HG02623 (cell line): ENCODE results near the gene IGF2BP1.
"Not testable (repeated sequence)": the region's sequence is repeated elsewhere in the genome, so short reads cannot be mapped to it uniquely, and the experiment has no call there.

Experiments
- ATAC-seq: cut with Tn5 transposase; IDR thresholded peaks from one replicate; pipeline ENCODE4 v1.9.1; 2021; ENCODE audit warnings: moderate library complexity; ENCODE audit not compliant: unreplicated experiment

Gene IGF2BP1

DNA sequence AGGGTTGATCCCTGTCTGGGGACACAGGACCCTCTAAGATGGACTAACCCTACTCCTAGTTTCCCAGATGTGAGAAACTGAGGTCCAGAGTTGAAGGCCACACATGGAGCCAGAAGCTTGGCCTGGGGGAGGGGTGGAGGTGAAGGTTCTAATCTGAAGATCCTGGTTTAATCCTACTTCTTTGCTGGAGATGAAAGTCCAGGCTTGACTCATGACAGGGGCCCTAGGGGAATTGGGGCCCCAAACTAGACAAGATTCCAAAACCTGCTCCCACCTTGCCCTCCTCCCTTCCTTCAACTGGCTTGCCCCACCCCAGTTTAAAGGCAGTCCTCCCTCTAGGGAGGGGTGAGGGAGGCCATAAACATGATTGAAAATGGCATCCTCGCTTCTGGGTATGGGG is 21.6 kb downstream of the IGF2BP1 start:
- ATAC-seq = no peak

- no peak for ATAC-seq
Measured at GRCh38 chr17:49020609-49021008, 23.4 kb downstream of the IGF2BP1 start.

GRCh38 chr17:49021095-49021767 is 24.0 kb downstream of the IGF2BP1 start:
- no peak for ATAC-seq

DNA sequence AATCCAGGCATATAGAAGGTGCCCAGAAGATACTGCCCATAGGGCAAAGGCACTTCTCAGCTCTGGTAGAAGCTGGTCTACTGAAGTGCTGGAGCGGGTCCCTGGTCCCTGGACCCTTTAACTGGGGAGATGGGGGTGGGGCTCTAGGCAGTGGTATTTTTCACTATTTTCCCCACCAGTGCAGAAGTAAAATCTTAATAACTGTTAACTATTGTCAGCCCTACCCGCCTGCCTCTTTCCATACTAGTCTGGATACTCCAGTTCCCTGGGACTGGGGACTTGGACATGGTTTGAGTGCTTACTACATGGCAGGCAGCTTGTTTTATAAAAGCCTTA is 24.6 kb downstream of the IGF2BP1 start:
- ATAC-seq = no peak

DNA sequence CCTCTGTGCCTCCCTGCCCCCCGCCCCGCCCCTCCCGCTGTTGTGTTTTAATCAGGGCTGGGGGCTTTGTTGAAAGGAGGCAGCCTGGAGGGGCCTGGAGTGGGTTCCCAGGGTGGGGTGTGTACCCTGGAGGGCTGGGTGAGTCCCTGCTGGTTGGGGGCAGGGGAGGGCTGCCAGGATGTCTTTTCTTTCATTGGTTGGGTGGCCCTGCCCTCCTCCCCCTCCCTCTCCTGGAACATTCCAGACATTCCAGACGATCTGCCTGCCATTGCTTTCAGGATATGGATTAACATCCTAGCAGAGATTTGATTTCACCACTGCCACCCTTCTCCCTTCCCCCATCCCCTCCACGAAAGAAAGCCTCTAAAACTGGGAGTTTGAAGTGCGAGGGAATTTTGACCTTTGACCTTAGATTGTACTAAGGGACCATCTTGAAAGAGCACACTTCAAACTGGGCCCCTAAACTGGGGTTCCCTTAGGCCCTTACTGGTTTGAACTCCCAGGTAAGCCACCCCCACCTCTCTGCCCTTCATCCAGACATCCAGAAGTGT is 25.3 kb downstream of the IGF2BP1 start:
- ATAC-seq = no peak

DNA sequence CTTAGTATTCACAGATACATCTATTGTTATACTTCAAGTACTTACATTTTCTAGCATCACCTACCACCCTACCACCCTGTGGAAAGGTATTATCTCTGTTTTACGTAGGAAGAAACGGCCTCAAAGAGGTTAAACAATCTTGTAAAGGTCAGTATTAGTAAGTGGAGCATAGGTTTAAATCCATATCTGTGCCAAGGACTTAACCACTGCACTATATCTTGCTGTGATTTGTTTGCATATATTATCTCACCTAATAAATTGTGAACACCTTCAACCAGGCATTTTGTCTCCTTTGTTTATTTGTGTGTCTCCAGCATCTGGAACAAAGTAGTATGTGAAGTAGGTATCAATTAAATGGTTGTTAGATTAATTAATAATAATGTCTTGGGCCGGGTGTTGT is 27.3 kb downstream of the IGF2BP1 start:
- ATAC-seq = no peak

DNA sequence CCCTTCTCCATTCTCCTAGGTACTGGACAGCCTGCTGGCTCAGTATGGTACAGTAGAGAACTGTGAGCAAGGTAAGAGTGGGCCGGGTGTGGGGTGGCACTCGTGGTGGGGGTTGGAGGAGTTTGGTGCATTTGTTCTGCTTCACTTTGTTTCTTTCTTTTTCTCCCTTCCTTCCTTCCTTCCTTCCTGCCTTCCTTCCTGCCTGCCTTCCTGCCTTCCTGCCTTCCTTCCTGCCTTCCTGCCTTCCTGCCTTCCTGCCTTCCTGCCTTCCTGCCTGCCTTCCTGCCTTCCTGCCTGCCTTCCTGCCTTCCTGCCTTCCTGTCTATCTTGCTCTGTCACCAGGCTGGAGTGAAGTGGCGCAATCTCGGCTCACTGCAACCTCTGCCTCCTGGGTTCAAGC is 29.3 kb downstream of the IGF2BP1 start:
- not testable (repeated sequence) for ATAC-seq

- ATAC-seq = no peak
Measured at GRCh38 chr17:49028271-49028670, 31.1 kb downstream of the IGF2BP1 start.

- ATAC-seq = no peak
Measured at GRCh38 chr17:49029801-49030200, 32.6 kb downstream of the IGF2BP1 start.

GRCh38 chr17:49031965-49032928 is 35.1 kb downstream of the IGF2BP1 start:
- no peak for ATAC-seq

DNA sequence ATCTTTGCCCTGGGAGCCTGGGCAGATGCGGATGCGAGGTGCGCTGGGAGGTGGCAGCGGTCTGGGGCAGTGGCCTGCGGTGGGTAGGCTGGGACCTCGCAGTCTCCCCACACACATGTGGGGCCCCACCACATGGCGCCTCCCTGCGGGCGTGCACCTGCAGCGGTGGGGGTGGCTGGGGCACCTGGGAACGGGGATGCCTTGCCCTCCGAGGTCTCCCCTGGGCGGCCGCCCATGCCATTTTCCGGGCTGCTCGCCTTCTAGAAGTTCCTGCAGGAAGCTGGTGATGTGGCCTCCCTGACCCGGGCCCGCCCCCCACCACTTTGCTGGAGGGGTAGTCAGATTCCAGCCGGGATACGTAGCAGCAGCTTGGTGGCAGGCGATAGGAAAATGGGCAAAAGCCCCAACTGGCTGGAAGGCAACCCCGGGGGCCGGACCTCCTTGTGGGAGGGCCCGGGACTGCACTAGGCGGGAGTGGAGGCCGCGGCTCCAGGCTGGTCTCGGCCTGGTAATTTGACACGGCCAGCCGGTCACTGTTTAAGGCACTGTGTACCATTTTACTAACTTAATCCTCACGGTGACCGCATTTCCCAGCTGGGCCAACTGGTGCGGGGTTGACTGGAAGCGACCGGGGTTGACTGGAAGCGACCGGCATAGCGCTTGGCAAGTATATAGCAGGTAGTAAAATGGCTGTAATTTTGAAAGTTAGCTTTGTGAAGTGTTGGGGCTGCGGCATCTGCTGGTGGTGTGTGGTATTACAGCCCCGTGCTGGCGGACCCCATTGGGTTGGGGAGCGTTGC is 38.5 kb downstream of the IGF2BP1 start:
- ATAC-seq = no peak

DNA sequence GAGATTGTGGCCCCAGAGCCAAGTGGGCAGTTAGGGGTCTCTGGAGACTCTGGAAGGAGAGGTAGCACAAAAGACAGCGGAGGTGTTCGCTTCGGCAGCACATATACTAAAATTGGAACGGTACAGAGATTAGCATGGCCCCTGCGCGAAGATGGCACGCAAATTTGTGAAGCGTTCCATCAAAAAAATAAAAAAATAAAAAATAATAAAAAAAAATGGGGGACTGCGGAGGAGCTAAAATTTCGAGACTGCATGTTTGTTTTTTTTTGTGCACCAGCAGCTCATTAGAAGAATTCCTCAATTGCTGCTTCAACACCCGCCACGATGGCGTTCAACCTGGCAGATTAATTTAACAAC is 39.1 kb downstream of the IGF2BP1 start:
- ATAC-seq = no peak

DNA sequence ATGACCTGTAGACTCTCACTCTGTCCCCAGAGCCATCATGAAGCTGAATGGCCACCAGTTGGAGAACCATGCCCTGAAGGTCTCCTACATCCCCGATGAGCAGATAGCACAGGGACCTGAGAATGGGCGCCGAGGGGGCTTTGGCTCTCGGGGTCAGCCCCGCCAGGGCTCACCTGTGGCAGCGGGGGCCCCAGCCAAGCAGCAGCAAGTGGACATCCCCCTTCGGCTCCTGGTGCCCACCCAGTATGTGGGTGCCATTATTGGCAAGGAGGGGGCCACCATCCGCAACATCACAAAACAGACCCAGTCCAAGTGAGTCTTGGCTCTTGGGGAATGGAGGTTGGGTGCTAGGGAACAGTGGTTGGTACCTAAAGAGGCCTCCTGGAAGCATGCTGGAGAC is 41.0 kb downstream of the IGF2BP1 start:
- no peak for ATAC-seq

GRCh38 chr17:49038544-49038943 is 41.4 kb downstream of the IGF2BP1 start:
- ATAC-seq = no peak

- ATAC-seq = not testable (repeated sequence)
Measured at GRCh38 chr17:49039518-49039917, 42.3 kb downstream of the IGF2BP1 start.

DNA sequence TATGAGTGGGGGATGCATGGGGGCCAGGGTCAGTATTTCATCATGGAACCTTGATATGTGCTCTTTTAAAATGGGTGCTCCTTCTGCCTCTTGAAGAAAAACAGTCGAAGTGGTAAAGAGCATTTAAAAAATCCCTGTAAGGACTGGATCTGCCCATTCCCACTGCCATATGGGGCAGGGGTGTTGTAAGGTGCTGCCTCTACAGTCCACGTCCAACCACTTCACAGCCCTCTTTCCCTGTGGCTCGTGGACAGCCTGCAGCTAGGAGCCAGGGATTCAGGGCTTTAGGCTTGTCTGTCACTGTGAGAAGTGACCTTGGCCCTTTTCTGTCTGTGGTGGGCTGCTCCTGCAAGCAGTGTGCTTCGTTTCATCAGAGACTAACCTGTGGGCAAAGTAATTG is 44.3 kb downstream of the IGF2BP1 start:
- no peak for ATAC-seq

DNA sequence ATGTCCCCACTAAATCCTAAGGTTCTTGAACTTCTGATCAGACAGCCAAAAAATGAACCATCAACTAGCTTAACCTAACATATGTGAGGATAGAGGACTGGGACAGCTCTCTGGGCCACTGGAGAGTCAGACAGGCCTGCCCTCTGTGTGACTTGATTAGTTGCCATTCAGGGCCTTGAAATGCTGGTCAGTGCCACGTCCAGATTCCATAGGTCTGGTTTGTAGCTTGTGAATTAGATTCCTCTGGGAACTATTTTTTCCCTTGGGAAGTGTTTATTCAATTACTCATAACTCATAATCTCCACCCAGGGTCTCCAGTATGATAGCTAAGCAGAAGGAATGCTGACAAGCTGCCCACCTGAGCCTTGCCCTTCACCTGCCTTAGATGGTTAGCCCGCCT is 48.2 kb downstream of the IGF2BP1 start:
- no peak for ATAC-seq

DNA sequence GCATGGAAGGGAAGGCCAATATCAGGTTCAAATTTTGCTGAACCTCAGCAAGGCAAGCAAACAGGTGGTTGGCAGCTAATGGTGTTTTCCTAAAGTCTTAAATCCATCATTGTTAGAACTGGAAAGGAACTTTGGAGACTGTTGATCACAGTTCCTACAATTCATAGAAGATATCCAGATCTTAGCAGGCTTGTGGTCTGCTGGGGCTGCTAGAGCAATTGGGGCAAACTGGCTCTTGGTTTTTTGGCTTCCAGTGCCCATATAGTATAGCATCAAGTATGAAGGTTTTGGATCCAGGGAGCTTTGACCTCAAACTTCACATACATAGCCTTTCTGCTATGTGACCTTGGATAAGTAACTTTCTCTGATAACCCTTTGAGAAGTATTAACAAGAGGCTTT is 49.7 kb downstream of the IGF2BP1 start:
- no peak for ATAC-seq

DNA sequence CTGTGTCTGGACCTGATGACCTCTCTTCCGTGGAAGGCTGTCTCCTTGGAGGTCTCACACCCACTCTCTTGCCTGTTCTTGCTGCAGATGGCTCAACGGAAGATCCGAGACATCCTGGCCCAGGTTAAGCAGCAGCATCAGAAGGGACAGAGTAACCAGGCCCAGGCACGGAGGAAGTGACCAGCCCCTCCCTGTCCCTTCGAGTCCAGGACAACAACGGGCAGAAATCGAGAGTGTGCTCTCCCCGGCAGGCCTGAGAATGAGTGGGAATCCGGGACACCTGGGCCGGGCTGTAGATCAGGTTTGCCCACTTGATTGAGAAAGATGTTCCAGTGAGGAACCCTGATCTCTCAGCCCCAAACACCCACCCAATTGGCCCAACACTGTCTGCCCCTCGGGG is 52.1 kb downstream of the IGF2BP1 start:
- no peak for ATAC-seq

DNA sequence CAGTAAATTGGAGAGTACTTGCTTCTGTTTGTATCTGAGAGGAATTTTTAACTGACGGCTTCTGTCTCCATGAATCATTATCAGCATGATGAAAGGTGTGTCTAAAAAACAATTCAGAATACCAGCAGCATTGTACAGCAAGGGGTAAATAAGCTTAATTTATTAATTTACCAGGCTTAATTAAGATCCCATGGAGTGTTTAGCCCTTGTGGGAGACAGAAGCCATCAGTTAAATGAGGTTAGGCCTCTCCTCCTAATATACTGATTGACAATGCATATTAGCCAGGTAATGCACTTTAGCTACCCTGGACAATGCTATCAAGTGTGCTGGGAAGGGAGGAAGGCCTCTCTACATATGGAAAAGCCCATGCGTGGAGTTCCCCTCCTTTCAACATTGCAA is 53.4 kb downstream of the IGF2BP1 start:
- ATAC-seq = no peak

- no peak for ATAC-seq
Measured at GRCh38 chr17:49051269-49051668, 54.1 kb downstream of the IGF2BP1 start.
